Testis (tissue), 3 donors: ENCODE results near the gene MED10. TPM values are rescaled to one million over a fixed set of nuclear protein-coding genes. Genes with fewer than 3 reads are reported as not detected.

ENCODE experiments used
- DNase-seq: peaks from one replicate; pipeline ENCODE4 v3.0.0-alpha.2; 2019
- H3K27ac ChIP-seq, 2 donors: fragments of 200-600 bp; sonication (generic); one replicate each; pipeline ENCODE4 v1.5.1; 2019
- H3K27me3 ChIP-seq: fragments of 200-600 bp; sonication (generic); one replicate; pipeline ENCODE4 v1.5.1; 2019
- H3K36me3 ChIP-seq: fragments of 200-600 bp; sonication (generic); one replicate; pipeline ENCODE4 v1.5.1; 2017; ENCODE audit warnings: low read depth; ENCODE audit errors: missing control alignments
- H3K4me1 ChIP-seq: fragments of 200-600 bp; sonication (generic); one replicate; pipeline ENCODE4 v1.5.1; 2019
- H3K4me3 ChIP-seq, 2 donors: fragments of 200-600 bp; sonication (generic); one replicate each; pipeline ENCODE4 v1.5.1; 2017 to 2019
- H3K9me3 ChIP-seq: fragments of 200-600 bp; sonication (generic); one replicate; pipeline ENCODE4 v1.5.1; 2017
- CTCF ChIP-seq, 3 experiments: fragments of 450-650 bp in 2 of 3; fragments of 200-600 bp in 1 of 3; sonication (generic) in 1 of 3; IDR thresholded peaks; one replicate each; pipeline ENCODE4 v1.5.1; 2016 to 2019; ENCODE audit warnings: antibody characterized with exemption in 3 of 3, mild to moderate bottlenecking in 2 of 3, moderate library complexity in 1 of 3
- POLR2A ChIP-seq: fragments of 450-650 bp; IDR thresholded peaks from one replicate; pipeline ENCODE4 v1.6.1; 2017; ENCODE audit warnings: antibody characterized with exemption, mild to moderate bottlenecking, moderate library complexity
- WGBS, 2 donors: methylation state at CpG; one replicate each; pipeline ENCODE4 v1.1.5; 2018; 5-methylcytosine and 5-hydroxymethylcytosine counted together
- intact Hi-C: fragments of 100-400 bp; cut with DNase I; formaldehyde crosslinking; loops from one replicate; pipeline ENCODE4 v1.15.1; 2023; ENCODE audit warnings: low total_unique reads
- polyA plus RNA-seq: library from polyadenylated mRNA; stranded (reverse); fragments of 350-450 nt; fragmentation: Illumina TruSeq; extraction: RNeasy Lipid Tissue Mini Kit (QIAGEN cat#74804); gene quantifications from one replicate; pipeline ENCODE4 v1.2.3, GENCODE V29; 2014; ENCODE audit warnings: low read depth, low replicate concordance; ENCODE audit not compliant: insufficient read depth
- total RNA-seq, 2 donors: library from RNA; depleted of rRNA; stranded (reverse); fragments of >200 nt; gene quantifications; one replicate each; pipeline ENCODE4 v1.2.3, GENCODE V29; 2016

Gene MED10
- total and polyA plus RNA-seq, 3 donors from 2014 or later: 43.6 to 47.9 (median 43.8) TPM

- no peaks in the 10 kb centered on the region for H3K27me3 ChIP-seq
- TF ChIP-seq POLR2A: no peak
- no peak for TF ChIP-seq CTCF (IDR thresholded peaks at IDR 0.05)
- no peaks in the 10 kb centered on the region for H3K9me3 ChIP-seq
- H3K27ac ChIP-seq: no peak overlapping the region
- DNase-seq: peak; percentile 2
- H3K36me3 ChIP-seq: no peaks in the 10 kb centered on the region
- H3K4me3 ChIP-seq: no peak overlapping the region
- intact Hi-C loops: no loop called here
- peaks cover 12% of the 10 kb centered on the region for H3K4me1 ChIP-seq
- WGBS, 2 donors: 92 to 94% methylated on average over 16 to 17 of the region's 17 CpGs
Measured at GRCh38 chr5:6373081-6373846, 5.1 kb downstream of the MED10 start.

GRCh38 chr5:6372251-6373080 is 5.9 kb downstream of the MED10 start:
- peaks cover 9% of the 10 kb centered on the region for H3K4me1 ChIP-seq
- no peaks in the 10 kb centered on the region for H3K9me3 ChIP-seq
- no peak overlapping the region for H3K4me3 ChIP-seq
- peak; percentile 10 for DNase-seq
- H3K27me3 ChIP-seq: no peaks in the 10 kb centered on the region
- WGBS, 2 donors: 90% methylated on average over 23 of the region's 23 CpGs
- TF ChIP-seq CTCF (IDR thresholded peaks at IDR 0.05) (no peak), POLR2A (no peak)
- intact Hi-C loops: no loop called here
- no peaks in the 10 kb centered on the region for H3K36me3 ChIP-seq
- H3K27ac ChIP-seq: no peak overlapping the region

- Histone ChIP-seq H3K9me3 (no peaks in the 10 kb centered on the region), H3K27me3 (no peaks in the 10 kb centered on the region), H3K27ac (no peak overlapping the region), H3K4me3 (no peak overlapping the region), H3K36me3 (no peaks in the 10 kb centered on the region), H3K4me1 (no peaks in the 10 kb centered on the region)
- 92 to 95% methylated on average over 17 to 19 of the region's 19 CpGs for WGBS, 2 donors
- DNase-seq: peak; percentile 9
- TF ChIP-seq POLR2A (no peak), CTCF (IDR thresholded peaks at IDR 0.05) (no peak)
- intact Hi-C loops: no loop called here
Measured at GRCh38 chr5:6371079-6371810, 7.1 kb downstream of the MED10 start.

- H3K9me3 ChIP-seq: no peaks in the 10 kb centered on the region
- 81 to 84% methylated on average over 9 to 13 of the region's 13 CpGs for WGBS, 2 donors
- no peak for TF ChIP-seq POLR2A
- no peak for TF ChIP-seq CTCF (IDR thresholded peaks at IDR 0.05)
- no peaks in the 10 kb centered on the region for H3K27me3 ChIP-seq
- DNase-seq: peak; percentile 9
- H3K4me1 ChIP-seq: no peaks in the 10 kb centered on the region
- no peak overlapping the region for H3K4me3 ChIP-seq
- H3K27ac ChIP-seq: no peak overlapping the region
- H3K36me3 ChIP-seq: no peaks in the 10 kb centered on the region
- intact Hi-C loops: no loop called here
Measured at GRCh38 chr5:6370580-6370979, 7.8 kb downstream of the MED10 start.
